Vagina (tissue), 2 donors: ENCODE data around the gene PHC2. TPM values are rescaled to one million over a fixed set of nuclear protein-coding genes. Genes with fewer than 3 reads are reported as not detected.

Experiments
- DNase-seq, 2 donors: peaks; one replicate each; pipeline ENCODE4 v3.0.0-alpha.2; 2017; ENCODE audit errors: extremely low spot score in 2 of 2
- H3K27ac ChIP-seq: fragments of 200-600 bp; sonication (generic); one replicate; pipeline ENCODE4 v1.5.1; 2019
- H3K27me3 ChIP-seq: fragments of 200-600 bp; sonication (generic); one replicate; pipeline ENCODE4 v1.5.1; 2019
- H3K36me3 ChIP-seq, 2 donors: fragments of 200-600 bp; sonication (generic); one replicate each; pipeline ENCODE4 v1.5.1; 2017 to 2019
- H3K4me1 ChIP-seq: fragments of 200-600 bp; sonication (generic); one replicate; pipeline ENCODE4 v1.5.1; 2019
- H3K4me3 ChIP-seq, 2 donors: fragments of 200-600 bp; sonication (generic); 1 replicate in 1 of 2; 2 replicates in 1 of 2; pipeline ENCODE4 v1.5.1; 2016 to 2019
- H3K9me3 ChIP-seq: fragments of 200-600 bp; sonication (generic); one replicate; pipeline ENCODE4 v1.5.1; 2019
- POLR2A ChIP-seq, 2 donors: fragments of 450-650 bp; IDR thresholded peaks; one replicate each; pipeline ENCODE4 v1.6.1; 2017; ENCODE audit warnings: antibody characterized with exemption in 2 of 2, mild to moderate bottlenecking in 2 of 2, moderate library complexity in 2 of 2
- POLR2AphosphoS5 ChIP-seq, 2 donors: sonication (generic); formaldehyde crosslinking; IDR thresholded peaks; one replicate each; pipeline ENCODE4 v1.9.0; 2017; ENCODE audit warnings: antibody characterized with exemption in 2 of 2, mild to moderate bottlenecking in 2 of 2, low read depth in 1 of 2; ENCODE audit not compliant: insufficient read depth in 1 of 2
- intact Hi-C: fragments of 100-400 bp; cut with DNase I; formaldehyde crosslinking; loops from one replicate; pipeline ENCODE4 v1.15.1; 2023
- total RNA-seq: library from RNA; depleted of rRNA; stranded (reverse); fragments of >200 nt; gene quantifications from one replicate; pipeline ENCODE4 v1.2.3, GENCODE V29; 2016
- TF ChIP-seq, protein P1 (sequence below), 3 experiments: fragments of 450-650 bp in 2 of 3; fragments of 200-600 bp in 1 of 3; sonication (generic) in 1 of 3; IDR thresholded peaks; one replicate each; pipeline ENCODE4 v1.5.1; 2017 to 2019; ENCODE audit warnings: antibody characterized with exemption in 3 of 3, mild to moderate bottlenecking in 2 of 3, moderate library complexity in 2 of 3

PHC2 gene
- total RNA-seq, 1 donor from 2014 or later: 97.2 TPM

DNA sequence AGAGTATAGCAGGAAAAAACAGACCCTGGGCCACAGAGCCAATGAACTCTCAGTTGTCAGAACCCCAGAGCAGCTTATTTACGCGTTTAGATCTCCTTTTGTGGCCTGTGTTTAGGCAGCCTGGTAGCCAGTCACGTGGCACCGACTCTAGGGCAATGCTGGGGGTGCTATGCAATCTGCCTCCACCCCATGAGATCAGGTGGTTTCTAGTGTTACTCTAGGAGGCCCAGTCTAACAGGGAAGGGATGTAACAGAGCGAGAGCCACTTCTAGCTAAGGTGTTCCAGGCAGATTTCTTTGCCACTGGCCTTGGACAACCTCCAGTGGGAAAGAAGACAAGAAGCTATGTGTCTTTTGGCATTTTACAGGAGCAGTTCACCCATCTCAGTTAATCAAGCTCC is 98.0 kb downstream of the PHC2 start:
- peak overlapping the region; percentile 63 for H3K27ac ChIP-seq
- no peaks in the 10 kb centered on the region for H3K9me3 ChIP-seq
- peaks cover 6 to 53% of the 10 kb centered on the region in 2 donors for H3K36me3 ChIP-seq
- intact Hi-C loops: no loop called here
- peaks cover 77% of the 10 kb centered on the region for H3K4me1 ChIP-seq
- no peak for DNase-seq
- no peak overlapping the region for H3K4me3 ChIP-seq
- no peaks in the 10 kb centered on the region for H3K27me3 ChIP-seq
- TF ChIP-seq POLR2A (IDR thresholded peaks at IDR 0.05) (no peak), POLR2AphosphoS5 (IDR thresholded peaks at IDR 0.05; ENCODE audit: insufficient read depth in 1 of 2, low read depth in 1 of 2) (no peak)
- TF ChIP-seq, protein P1, sequence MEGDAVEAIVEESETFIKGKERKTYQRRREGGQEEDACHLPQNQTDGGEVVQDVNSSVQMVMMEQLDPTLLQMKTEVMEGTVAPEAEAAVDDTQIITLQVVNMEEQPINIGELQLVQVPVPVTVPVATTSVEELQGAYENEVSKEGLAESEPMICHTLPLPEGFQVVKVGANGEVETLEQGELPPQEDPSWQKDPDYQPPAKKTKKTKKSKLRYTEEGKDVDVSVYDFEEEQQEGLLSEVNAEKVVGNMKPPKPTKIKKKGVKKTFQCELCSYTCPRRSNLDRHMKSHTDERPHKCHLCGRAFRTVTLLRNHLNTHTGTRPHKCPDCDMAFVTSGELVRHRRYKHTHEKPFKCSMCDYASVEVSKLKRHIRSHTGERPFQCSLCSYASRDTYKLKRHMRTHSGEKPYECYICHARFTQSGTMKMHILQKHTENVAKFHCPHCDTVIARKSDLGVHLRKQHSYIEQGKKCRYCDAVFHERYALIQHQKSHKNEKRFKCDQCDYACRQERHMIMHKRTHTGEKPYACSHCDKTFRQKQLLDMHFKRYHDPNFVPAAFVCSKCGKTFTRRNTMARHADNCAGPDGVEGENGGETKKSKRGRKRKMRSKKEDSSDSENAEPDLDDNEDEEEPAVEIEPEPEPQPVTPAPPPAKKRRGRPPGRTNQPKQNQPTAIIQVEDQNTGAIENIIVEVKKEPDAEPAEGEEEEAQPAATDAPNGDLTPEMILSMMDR (IDR thresholded peaks at IDR 0.05): no peak

DNA sequence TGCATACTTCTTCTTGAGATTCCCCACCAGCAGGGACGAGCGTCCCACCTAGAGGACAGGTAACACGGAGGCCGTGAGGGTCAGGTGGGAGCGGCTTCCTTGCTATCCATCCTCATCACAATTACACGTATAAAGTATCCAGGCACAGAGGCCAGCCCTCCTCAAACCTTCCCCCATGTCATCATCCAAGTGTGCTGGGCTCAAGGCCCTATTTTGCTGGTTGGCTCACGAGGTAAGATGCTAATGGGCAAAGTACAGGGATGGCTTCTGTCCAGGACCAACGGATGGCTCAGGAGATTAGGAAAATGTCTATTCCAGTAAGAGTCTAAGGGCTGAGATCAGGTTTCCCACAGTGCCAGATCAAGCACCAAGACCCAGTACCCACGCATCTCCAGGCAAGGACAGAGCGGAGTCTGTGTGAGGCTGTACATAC is 98.5 kb downstream of the PHC2 start:
- intact Hi-C loops: no loop called here
- TF ChIP-seq, protein P1 (IDR thresholded peaks at IDR 0.05): no peak
- TF ChIP-seq POLR2A (IDR thresholded peaks at IDR 0.05) (no peak), POLR2AphosphoS5 (IDR thresholded peaks at IDR 0.05; ENCODE audit: insufficient read depth in 1 of 2, low read depth in 1 of 2) (no peak)
- Histone ChIP-seq H3K27me3 (no peaks in the 10 kb centered on the region), H3K36me3 (peaks cover 6 to 56% of the 10 kb centered on the region in 2 donors), H3K4me3 (no peak overlapping the region), H3K4me1 (peaks cover 77% of the 10 kb centered on the region), H3K27ac (peak overlapping the region; percentile 63), H3K9me3 (no peaks in the 10 kb centered on the region)
- no peak for DNase-seq

- DNase-seq: no peak
- Histone ChIP-seq H3K36me3 (peaks cover 6 to 63% of the 10 kb centered on the region in 2 donors), H3K9me3 (no peaks in the 10 kb centered on the region), H3K4me1 (peaks cover 77% of the 10 kb centered on the region), H3K27ac (peak overlapping the region; percentile 63), H3K27me3 (no peaks in the 10 kb centered on the region), H3K4me3 (no peak overlapping the region)
- intact Hi-C loops: no loop called here
- TF ChIP-seq, protein P1 (IDR thresholded peaks at IDR 0.05): no peak
- TF ChIP-seq POLR2AphosphoS5 (IDR thresholded peaks at IDR 0.05; ENCODE audit: insufficient read depth in 1 of 2, low read depth in 1 of 2): peak in 1 of 2 donors; percentile 13
- TF ChIP-seq POLR2A (IDR thresholded peaks at IDR 0.05): no peak
Observed at GRCh38 chr1:33331444-33332356, 99.2 kb downstream of the PHC2 start.

DNA sequence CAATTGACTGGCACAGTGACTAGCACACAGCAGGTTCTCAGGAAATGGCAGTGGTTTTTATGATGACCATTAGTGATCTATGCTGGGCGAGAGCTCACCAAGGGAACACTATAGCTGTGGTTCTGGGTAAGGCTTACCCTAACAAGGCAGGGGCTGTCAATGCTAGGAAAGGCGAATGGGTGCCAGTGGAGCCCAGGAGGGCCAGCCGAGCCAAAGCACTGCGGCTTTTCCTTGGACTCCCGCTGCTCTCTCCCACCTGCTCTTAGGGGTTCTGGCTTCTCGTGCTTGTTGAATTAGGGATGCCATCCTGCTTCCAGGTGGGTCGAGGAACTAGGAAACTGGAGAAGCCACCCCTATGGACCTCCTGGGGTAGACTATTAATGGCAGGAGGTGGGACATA is 100.0 kb downstream of the PHC2 start:
- H3K9me3 ChIP-seq: no peaks in the 10 kb centered on the region
- no peak overlapping the region for H3K27ac ChIP-seq
- intact Hi-C loops: no loop called here
- no peak overlapping the region for H3K4me3 ChIP-seq
- no peak for DNase-seq
- peaks cover 69% of the 10 kb centered on the region for H3K4me1 ChIP-seq
- TF ChIP-seq POLR2A (IDR thresholded peaks at IDR 0.05) (no peak), POLR2AphosphoS5 (IDR thresholded peaks at IDR 0.05; ENCODE audit: insufficient read depth in 1 of 2, low read depth in 1 of 2) (no peak)
- TF ChIP-seq, protein P1 (IDR thresholded peaks at IDR 0.05): no peak
- H3K36me3 ChIP-seq: peaks cover 6 to 71% of the 10 kb centered on the region in 2 donors
- no peaks in the 10 kb centered on the region for H3K27me3 ChIP-seq
